B cell (primary cell): Measurements from ENCODE around the gene HLCS. TPM values are rescaled to one million over a fixed set of nuclear protein-coding genes. Genes with fewer than 3 reads are reported as not detected.
"Not testable (repeated sequence)": the region's sequence is repeated elsewhere in the genome, so short reads cannot be mapped to it uniquely, and the experiment has no call there.

Experiments
- ATAC-seq: fragments of 200-7000 bp; cut with Tn5 transposase; one replicate; pipeline ENCODE4 v1.10.0; 2021; ENCODE audit warnings: low read depth, mild to moderate bottlenecking, moderate number of reproducible peaks, moderate library complexity
- CTCF ChIA-PET: fragments of 350-600 bp; sonication (Branson Sonifier 250); formaldehyde crosslinking; loops from one replicate; lab custom pipeline; 2021; ENCODE audit warnings: antibody characterized with exemption, inconsistent platforms; lab: Charles Lee
- POLR2A ChIA-PET: fragments of 350-600 bp; sonication (Branson Sonifier 250); formaldehyde crosslinking; loops from one replicate; lab custom pipeline; 2021; ENCODE audit warnings: antibody characterized with exemption; lab: Charles Lee
- DNase-seq: peaks from one replicate; pipeline ENCODE4 v3.0.0; 2013
- H2AFZ ChIP-seq: 2 replicates; pipeline ENCODE4 v1.6.1; 2012; ENCODE audit warnings: mild to moderate bottlenecking, low read depth, low read length; ENCODE audit not compliant: insufficient read depth, poor library complexity, severe bottlenecking
- H3K27ac ChIP-seq, 2 donors: 1 replicate in 1 of 2; 2 replicates in 1 of 2; pipeline ENCODE4 v1.5.1; 2012 to 2013; ENCODE audit warnings: low read length in 2 of 2, mild to moderate bottlenecking in 2 of 2, moderate library complexity in 1 of 2
- H3K27me3 ChIP-seq, 4 experiments: fragments of 200-600 bp in 1 of 4; sonication (generic) in 1 of 4; replicated peaks in 1 of 4; 1 replicate in 2 of 4; 2 replicates in 2 of 4; pipeline versions ENCODE4 v1.6.1 to v1.7.0; 2013 to 2016; ENCODE audit warnings: low read length in 3 of 4, mild to moderate bottlenecking in 2 of 4, mixed read lengths in 1 of 4, moderate library complexity in 1 of 4; ENCODE audit not compliant: insufficient read depth in 4 of 4, control insufficient read depth in 3 of 4; ENCODE audit errors: control extremely low read depth in 1 of 4
- H3K36me3 ChIP-seq, 2 experiments: replicated peaks in 1 of 2; 1 replicate in 1 of 2; 2 replicates in 1 of 2; pipeline versions ENCODE4 v1.6.1 to v1.7.1; 2013; ENCODE audit warnings: low read length in 1 of 2; ENCODE audit not compliant: insufficient read depth in 2 of 2, control insufficient read depth in 1 of 2; ENCODE audit errors: control extremely low read depth in 1 of 2, extremely low read depth in 1 of 2
- H3K4me1 ChIP-seq, 2 donors: fragments of 200-600 bp in 1 of 2; sonication (generic) in 1 of 2; 1 replicate in 1 of 2; 2 replicates in 1 of 2; pipeline versions ENCODE4 v1.5.1 to v1.6.1; 2013 to 2017; ENCODE audit warnings: low read length in 2 of 2; ENCODE audit not compliant: control insufficient read depth in 2 of 2, insufficient read depth in 2 of 2
- H3K4me2 ChIP-seq: replicated peaks from 2 replicates; pipeline ENCODE3; 2012; ENCODE audit warnings: mild to moderate bottlenecking, low read depth, low read length; ENCODE audit not compliant: poor library complexity, severe bottlenecking
- H3K4me3 ChIP-seq, 5 experiments: fragments of 200-600 bp in 1 of 5; sonication (generic) in 1 of 5; 1 replicate in 3 of 5; 2 replicates in 2 of 5; pipeline versions ENCODE4 v1.5.1 to v1.7.0; 2011 to 2016; ENCODE audit warnings: low read length in 4 of 5, mild to moderate bottlenecking in 4 of 5, low read depth in 2 of 5, control low read depth in 1 of 5, moderate library complexity in 1 of 5; ENCODE audit not compliant: insufficient read depth in 1 of 5; ENCODE audit errors: control extremely low read depth in 1 of 5, extremely low read depth in 1 of 5
- H3K79me2 ChIP-seq: fragments of 200-600 bp; sonication (generic); one replicate; pipeline ENCODE4 v1.6.0; 2016; ENCODE audit warnings: low read length; ENCODE audit not compliant: control insufficient read depth, insufficient read depth
- H3K9ac ChIP-seq: fragments of 200-600 bp; sonication (generic); 2 replicates; pipeline ENCODE4 v1.6.1; 2017; ENCODE audit warnings: mild to moderate bottlenecking, low read length, moderate library complexity
- H3K9me3 ChIP-seq, 3 donors: one replicate each; pipeline versions ENCODE4 v1.6.1 to v1.7.1; 2013; ENCODE audit warnings: low read length in 2 of 3; ENCODE audit not compliant: control insufficient read depth in 2 of 3, insufficient read depth in 1 of 3; ENCODE audit errors: control extremely low read depth in 1 of 3
- H4K20me1 ChIP-seq: 2 replicates; pipeline ENCODE4 v1.6.0; 2012; ENCODE audit warnings: mild to moderate bottlenecking, low read length; ENCODE audit not compliant: insufficient read depth, control insufficient read depth, poor library complexity, severe bottlenecking
- H3K27ac Mint-ChIP-seq: one replicate; pipeline ENCODE4 v1.8.0; 2021; ENCODE audit warnings: mixed read lengths
- H3K27me3 Mint-ChIP-seq: one replicate; pipeline ENCODE4 v1.8.0; 2021; ENCODE audit warnings: mixed read lengths
- H3K4me1 Mint-ChIP-seq: one replicate; pipeline ENCODE4 v1.8.0; 2021; ENCODE audit warnings: mixed read lengths
- H3K4me3 Mint-ChIP-seq: one replicate; pipeline ENCODE4 v1.8.0; 2021; ENCODE audit warnings: mixed read lengths
- H3K9me3 Mint-ChIP-seq: one replicate; pipeline ENCODE4 v1.8.0; 2022; ENCODE audit warnings: mixed read lengths; ENCODE audit not compliant: insufficient read depth
- EZH2 ChIP-seq: IDR thresholded peaks from 2 replicates; pipeline ENCODE4 v1.6.1; 2012; ENCODE audit warnings: borderline replicate concordance, low read depth, mild to moderate bottlenecking, moderate library complexity, low read length; ENCODE audit not compliant: insufficient read depth, poor library complexity, severe bottlenecking
- WGBS: methylation state at CpG from one replicate; pipeline ENCODE4 v1.1.5; 2013; ENCODE audit warnings: missing lambda C conversion rate; ENCODE audit not compliant: insufficient coverage; 5-methylcytosine and 5-hydroxymethylcytosine counted together
- intact Hi-C: fragments of 100-400 bp; cut with micrococcal nuclease; formaldehyde crosslinking; loops from one replicate; pipeline ENCODE4 v1.10.0; 2022
- polyA plus RNA-seq: library from polyadenylated mRNA; depleted of rRNA; stranded (reverse); fragments of >200 nt; gene quantifications from 2 replicates; pipeline ENCODE4 v1.2.3, GENCODE V29; 2012
- total RNA-seq, 2 donors: library from RNA; stranded (reverse); fragments of 120-200 nt in 1 of 2; gene quantifications; 1 replicate in 1 of 2; 2 replicates in 1 of 2; pipeline versions ENCODE4 v1.2.3 to v1.2.4, GENCODE V29; 2013 to 2022
- TF ChIP-seq, protein P1 (sequence below): fragments of 200-600 bp; IDR thresholded peaks from one replicate; pipeline ENCODE4 v1.8.0; 2022; ENCODE audit warnings: antibody characterized with exemption, mild to moderate bottlenecking

The HLCS gene
- total and polyA plus RNA-seq, 2 donors (not counting 1 experiment from before 2014, with no cell fraction given) = 4.4 to 14.7 TPM

DNA sequence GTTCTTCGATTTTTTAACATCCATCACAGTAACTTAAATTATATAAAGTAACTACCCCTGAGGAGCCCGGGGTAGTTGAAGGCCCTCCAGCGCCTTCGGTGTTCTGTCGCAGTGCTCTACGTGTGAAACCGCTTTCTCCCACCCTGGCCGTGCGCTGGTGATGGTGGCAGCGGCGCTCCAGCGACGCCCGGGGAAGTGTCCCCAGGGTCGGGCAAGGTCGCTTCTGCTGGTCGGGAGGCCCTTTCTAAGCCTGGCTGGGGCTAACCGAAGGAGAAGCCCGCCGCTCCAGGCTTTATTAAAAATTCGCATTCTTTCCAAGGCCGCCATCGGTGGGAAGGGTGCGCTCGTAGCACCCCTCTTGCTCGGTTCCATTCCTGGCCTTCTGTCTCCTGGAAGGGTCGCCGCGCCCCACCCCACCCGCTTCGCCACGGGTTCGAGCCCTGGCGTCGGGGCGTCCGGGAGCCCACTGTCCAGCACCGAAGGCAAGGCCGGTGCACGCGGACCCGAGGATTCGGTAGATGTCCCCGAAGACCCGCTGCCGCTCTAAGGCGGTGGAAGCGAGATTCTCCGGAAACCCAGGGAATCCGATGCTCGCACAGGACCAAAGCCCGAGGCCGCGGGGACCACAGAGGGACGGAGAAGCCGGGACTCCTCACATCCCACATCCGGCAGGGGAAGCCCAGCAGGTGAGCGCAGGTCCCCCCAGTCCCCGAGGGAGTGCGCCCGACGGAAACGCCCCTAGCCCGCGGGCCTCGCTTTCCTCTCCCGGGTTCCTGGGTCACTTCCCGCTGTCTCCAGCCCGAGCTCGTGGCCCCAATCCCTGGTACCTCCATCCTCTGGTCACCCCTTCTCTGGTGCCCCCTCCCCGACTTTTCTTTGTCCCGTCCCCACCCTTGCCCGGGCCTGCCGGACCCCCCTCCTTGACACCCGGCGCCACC, 39.3 kb upstream of the HLCS start:
- H3K4me1 Mint-ChIP-seq = peaks cover 18% of the 10 kb centered on the region
- CTCF ChIA-PET = no interaction called here
- H4K20me1 ChIP-seq = no peaks in the 10 kb centered on the region
- H3K27me3 ChIP-seq = peaks cover 0 to 48% (median 22%) of the 10 kb centered on the region in 4 experiments
- no peak for DNase-seq
- H3K9me3 Mint-ChIP-seq = no peaks in the 10 kb centered on the region
- peaks cover 31% of the 10 kb centered on the region for H3K27me3 Mint-ChIP-seq
- peak overlapping the region; percentile 56 for H3K4me3 Mint-ChIP-seq
- H3K9ac ChIP-seq = peak overlapping the region; percentile 54
- intact Hi-C loops = no loop called here
- TF ChIP-seq EZH2 = no peak
- TF ChIP-seq, protein P1, sequence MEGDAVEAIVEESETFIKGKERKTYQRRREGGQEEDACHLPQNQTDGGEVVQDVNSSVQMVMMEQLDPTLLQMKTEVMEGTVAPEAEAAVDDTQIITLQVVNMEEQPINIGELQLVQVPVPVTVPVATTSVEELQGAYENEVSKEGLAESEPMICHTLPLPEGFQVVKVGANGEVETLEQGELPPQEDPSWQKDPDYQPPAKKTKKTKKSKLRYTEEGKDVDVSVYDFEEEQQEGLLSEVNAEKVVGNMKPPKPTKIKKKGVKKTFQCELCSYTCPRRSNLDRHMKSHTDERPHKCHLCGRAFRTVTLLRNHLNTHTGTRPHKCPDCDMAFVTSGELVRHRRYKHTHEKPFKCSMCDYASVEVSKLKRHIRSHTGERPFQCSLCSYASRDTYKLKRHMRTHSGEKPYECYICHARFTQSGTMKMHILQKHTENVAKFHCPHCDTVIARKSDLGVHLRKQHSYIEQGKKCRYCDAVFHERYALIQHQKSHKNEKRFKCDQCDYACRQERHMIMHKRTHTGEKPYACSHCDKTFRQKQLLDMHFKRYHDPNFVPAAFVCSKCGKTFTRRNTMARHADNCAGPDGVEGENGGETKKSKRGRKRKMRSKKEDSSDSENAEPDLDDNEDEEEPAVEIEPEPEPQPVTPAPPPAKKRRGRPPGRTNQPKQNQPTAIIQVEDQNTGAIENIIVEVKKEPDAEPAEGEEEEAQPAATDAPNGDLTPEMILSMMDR = no peak
- peaks cover 0 to 9% (median 1%) of the 10 kb centered on the region in 3 donors for H3K9me3 ChIP-seq
- peak overlapping the region in 3 of 5 experiments; percentile 25 to 43 (median 40) for H3K4me3 ChIP-seq
- H3K79me2 ChIP-seq = no peaks in the 10 kb centered on the region
- no peaks in the 10 kb centered on the region for H3K36me3 ChIP-seq
- peak overlapping the region; percentile 86 for H3K4me2 ChIP-seq
- H3K27ac ChIP-seq = no peak overlapping the region
- no peak for ATAC-seq
- POLR2A ChIA-PET = no interaction called here
- peak overlapping the region; percentile 71 for H2AFZ ChIP-seq
- 29% methylated on average over 76 of the region's 76 CpGs for WGBS
- H3K4me1 ChIP-seq = peaks cover 27 to 36% of the 10 kb centered on the region in 2 donors
- no peak overlapping the region for H3K27ac Mint-ChIP-seq

DNA sequence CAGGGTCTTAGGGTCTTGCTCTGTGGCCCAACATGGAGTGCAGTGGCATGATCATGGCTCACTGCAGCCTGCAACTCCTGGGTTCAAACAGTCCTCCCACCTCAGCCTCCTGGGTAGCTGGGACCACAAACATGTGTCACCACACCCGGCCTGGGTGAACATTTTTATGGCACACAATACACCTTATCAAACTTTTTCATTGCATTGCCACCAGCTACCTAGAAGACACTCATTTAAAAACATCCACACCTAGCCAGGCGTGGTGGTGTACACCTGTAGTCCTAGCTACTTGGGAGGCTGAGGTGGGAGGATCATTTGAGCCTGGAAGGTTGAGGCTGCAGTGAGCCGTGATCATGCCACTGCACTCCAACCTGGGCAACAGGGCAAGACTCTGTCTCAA, 37.4 kb upstream of the HLCS start:
- H3K36me3 ChIP-seq, H4K20me1 ChIP-seq, H3K79me2 ChIP-seq, H3K4me3 ChIP-seq, H2AFZ ChIP-seq, H3K27ac ChIP-seq, H3K27ac Mint-ChIP-seq, H3K9me3 Mint-ChIP-seq, H3K4me2 ChIP-seq, H3K4me1 Mint-ChIP-seq, intact Hi-C loops, ATAC-seq, H3K4me3 Mint-ChIP-seq, H3K9ac ChIP-seq, CTCF ChIA-PET, DNase-seq, POLR2A ChIA-PET, H3K9me3 ChIP-seq: not testable (repeated sequence)
- Histone ChIP-seq H3K4me1 (peaks cover 18 to 22% of the 10 kb centered on the region in 2 donors), H3K27me3 (peaks cover 0 to 32% (median 14%) of the 10 kb centered on the region in 4 experiments)
- WGBS = 92% methylated on average over 2 of the region's 3 CpGs
- peaks cover 14% of the 10 kb centered on the region for H3K27me3 Mint-ChIP-seq

DNA sequence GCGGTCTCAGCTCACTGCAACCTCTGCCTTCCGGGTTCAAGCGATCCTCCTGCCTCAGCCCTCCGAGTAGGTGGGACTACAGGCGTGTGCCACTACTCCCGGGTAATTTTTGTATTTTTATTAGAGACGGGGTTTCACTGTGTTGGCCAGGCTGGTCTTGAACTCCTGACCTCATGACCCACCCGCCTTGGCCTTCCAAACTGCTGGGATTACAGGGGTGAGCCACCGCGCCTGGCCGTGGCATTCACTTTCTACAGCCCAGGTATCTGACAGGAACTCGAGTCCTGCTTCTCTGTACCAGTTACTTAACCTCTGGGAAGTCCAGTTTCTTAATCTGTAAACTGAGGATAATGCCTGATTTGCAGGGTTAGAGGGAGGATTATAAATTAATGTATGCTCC, 36.4 kb upstream of the HLCS start:
- peaks cover 0 to 22% (median 10%) of the 10 kb centered on the region in 4 experiments for H3K27me3 ChIP-seq
- H4K20me1 ChIP-seq, H3K36me3 ChIP-seq, H2AFZ ChIP-seq, H3K27ac Mint-ChIP-seq, H3K79me2 ChIP-seq, H3K4me1 Mint-ChIP-seq, CTCF ChIA-PET, H3K27me3 Mint-ChIP-seq, H3K9me3 Mint-ChIP-seq, H3K27ac ChIP-seq, ATAC-seq, H3K4me3 Mint-ChIP-seq, H3K4me3 ChIP-seq, H3K4me2 ChIP-seq, H3K9ac ChIP-seq, DNase-seq, intact Hi-C loops, H3K9me3 ChIP-seq: not testable (repeated sequence)
- 94% methylated on average over 11 of the region's 12 CpGs for WGBS
- POLR2A ChIA-PET = interaction anchor here (0.6 kb wide), 1 partner anchor 13 kb away, joined by 4 read pairs; no protein-coding TSS in a partner anchor
- H3K4me1 ChIP-seq = peaks cover 18 to 21% of the 10 kb centered on the region in 2 donors
